Measurements from ENCODE around the gene NFKB2. TPM values are rescaled to one million over a fixed set of nuclear protein-coding genes. Genes with fewer than 3 reads are reported as not detected.

NFKB2 gene
- total RNA-seq, 1 donor: 37.6 TPM

DNA sequence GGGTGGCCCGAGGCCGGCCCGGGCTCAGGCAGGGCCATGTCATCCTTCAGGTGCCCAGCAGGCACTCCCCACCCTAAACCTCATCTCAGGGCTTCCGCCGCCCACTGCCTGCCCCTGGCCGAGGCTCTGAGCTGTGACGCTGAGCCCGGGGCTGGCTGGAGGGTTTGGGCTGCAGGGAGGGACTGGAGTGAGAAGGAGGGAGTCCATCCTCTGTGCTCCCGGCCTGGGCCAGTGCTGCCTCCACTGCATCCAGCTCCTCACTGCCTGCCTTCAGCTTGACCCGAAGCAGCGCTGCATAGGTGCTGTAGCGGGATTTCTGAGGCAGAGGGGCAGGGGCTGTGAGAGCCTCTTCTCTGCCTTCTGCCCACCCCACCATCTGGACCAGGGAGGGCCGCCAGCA is 7.6 kb downstream of the NFKB2 start:
- H3K4me3 ChIP-seq (ENCODE audit: low read depth, low read length): no peak overlapping the region
- no peak for TF ChIP-seq CTCF (IDR thresholded peaks at IDR 0.05; ENCODE audit: insufficient read depth, low read depth, low read length)
- DNase-seq (ENCODE audit: low read depth): no peak

DNA sequence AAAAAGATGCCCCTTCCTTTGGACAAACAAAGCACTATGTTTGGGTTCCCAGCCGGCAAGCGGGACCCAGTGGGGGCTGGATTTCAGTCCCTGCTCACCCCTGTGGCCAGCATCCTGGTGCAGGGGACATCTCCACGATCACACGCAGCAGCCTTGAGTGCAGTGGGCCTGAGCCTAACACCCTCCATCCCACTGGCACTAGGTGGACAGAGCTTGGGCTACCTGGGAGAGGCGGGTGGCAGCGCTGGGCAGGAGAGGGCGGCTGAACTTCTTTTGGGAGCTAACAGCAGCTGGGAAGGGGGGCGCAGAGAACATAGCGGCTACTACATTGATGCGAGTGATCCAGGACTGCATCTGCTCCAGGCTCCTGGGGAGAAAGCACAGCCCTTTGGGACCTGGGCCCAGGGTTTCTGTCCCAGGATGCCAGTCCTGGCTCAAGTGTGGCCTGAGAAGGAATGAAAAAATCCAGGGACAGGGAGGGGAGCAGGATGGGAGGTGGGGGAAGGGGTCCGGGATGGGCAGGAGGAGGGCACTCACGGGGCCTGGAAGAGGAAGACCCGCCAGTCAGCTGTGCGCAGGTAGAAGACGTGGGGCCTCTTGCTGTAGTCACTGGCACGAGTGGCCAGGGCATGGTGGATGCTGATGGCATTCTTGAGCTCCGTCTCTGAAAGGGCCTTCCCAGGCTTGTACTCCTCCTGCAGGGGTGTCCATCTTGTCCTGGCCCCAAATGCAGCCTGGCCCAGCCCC is 9.0 kb downstream of the NFKB2 start:
- no peak for TF ChIP-seq CTCF (IDR thresholded peaks at IDR 0.05; ENCODE audit: insufficient read depth, low read depth, low read length)
- DNase-seq (ENCODE audit: low read depth): no peak
- no peak overlapping the region for H3K4me3 ChIP-seq (ENCODE audit: low read depth, low read length)

- no peak for DNase-seq (ENCODE audit: low read depth)
- no peak for TF ChIP-seq CTCF (IDR thresholded peaks at IDR 0.05; ENCODE audit: insufficient read depth, low read depth, low read length)
- H3K4me3 ChIP-seq (ENCODE audit: low read depth, low read length): no peak overlapping the region
Measured at GRCh38 chr10:102405108-102405571, 9.6 kb downstream of the NFKB2 start.

DNA sequence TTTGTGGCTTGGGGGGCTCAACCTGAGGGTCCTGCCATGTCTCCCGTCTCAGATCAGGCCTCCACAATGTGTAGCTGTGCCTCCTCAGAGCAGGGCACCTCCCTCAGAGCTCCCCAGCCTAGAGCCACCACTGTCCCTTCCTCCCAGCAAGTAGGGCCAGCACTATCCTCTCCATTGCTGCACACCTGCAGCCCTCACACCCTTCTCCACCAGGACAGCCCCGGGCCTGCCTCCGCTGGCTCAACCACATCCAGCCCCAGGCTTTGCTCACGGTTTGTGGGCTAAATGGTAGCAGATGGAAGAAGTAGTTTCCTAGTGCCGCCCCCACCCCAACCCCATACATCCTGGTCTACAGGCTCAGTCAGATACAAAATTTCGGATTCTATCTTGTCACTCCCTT is 10.1 kb downstream of the NFKB2 start:
- no peak for TF ChIP-seq CTCF (IDR thresholded peaks at IDR 0.05; ENCODE audit: insufficient read depth, low read depth, low read length)
- no peak for DNase-seq (ENCODE audit: low read depth)
- no peak overlapping the region for H3K4me3 ChIP-seq (ENCODE audit: low read depth, low read length)

GRCh38 chr10:102406815-102407214 is 11.3 kb downstream of the NFKB2 start:
- peak; percentile 77 for DNase-seq (ENCODE audit: low read depth)
- no peak for TF ChIP-seq CTCF (IDR thresholded peaks at IDR 0.05; ENCODE audit: insufficient read depth, low read depth, low read length)
- no peak overlapping the region for H3K4me3 ChIP-seq (ENCODE audit: low read depth, low read length)

DNA sequence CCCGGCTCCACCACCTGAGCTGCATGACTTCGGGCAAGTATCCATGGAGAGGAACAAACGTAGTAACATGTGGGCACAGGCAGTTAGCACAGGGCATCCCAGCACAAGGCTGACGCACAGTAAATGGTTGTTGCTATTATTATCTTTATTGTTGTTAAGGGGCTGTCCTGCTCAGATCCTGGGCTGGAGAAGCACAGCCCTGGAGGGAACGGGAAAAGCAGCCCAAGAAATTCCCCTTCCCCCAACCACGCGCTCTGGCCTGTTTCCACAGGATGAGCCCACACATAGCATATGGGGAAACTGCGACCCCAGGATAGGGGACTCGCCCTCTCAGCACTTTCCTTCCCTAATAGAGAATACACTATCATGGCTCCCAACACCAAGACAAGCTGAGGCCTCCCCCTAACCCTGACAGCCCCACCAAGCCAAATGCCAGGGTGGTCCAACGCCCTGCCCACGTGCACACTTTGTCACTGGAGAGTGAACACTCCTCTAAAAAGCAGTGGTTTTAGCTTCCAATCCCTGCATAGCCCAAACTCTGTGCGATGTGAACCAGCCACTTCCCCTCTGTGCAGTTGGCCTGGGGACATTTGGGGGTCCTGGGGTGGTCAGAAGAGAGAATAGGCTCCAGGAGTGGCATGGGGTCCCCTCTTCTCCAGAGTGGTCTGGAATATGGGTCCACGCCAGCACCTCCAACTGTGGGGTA is 12.1 kb downstream of the NFKB2 start:
- H3K4me3 ChIP-seq (ENCODE audit: low read depth, low read length): no peak overlapping the region
- no peak for TF ChIP-seq CTCF (IDR thresholded peaks at IDR 0.05; ENCODE audit: insufficient read depth, low read depth, low read length)
- DNase-seq (ENCODE audit: low read depth): peak; percentile 22
